H1 (cell line): ENCODE measurements around the gene TMEM128. TPM values are rescaled to one million over a fixed set of nuclear protein-coding genes. Genes with fewer than 3 reads are reported as not detected.
A peak's percentile ranks its signal among the peaks of the same experiment; 100 is the strongest.

Experiments
- ASH2L ChIP-seq: fragments of 200-600, 300-600 bp; sonication (generic); IDR thresholded peaks from one replicate; pipeline ENCODE4 v1.7.1; 2017; ENCODE audit warnings: low read length
- CBX8 ChIP-seq: fragments of 300-800, 300-1000 bp; sonication (generic); IDR thresholded peaks from 2 replicates; pipeline ENCODE4 v1.7.1; 2016; ENCODE audit warnings: low read depth, low read length, borderline replicate concordance
- CHD2 ChIP-seq: IDR thresholded peaks from 2 replicates; pipeline ENCODE4 v1.6.1; 2012; ENCODE audit warnings: low read length, improper control_type of control experiment
- CTBP2 ChIP-seq: IDR thresholded peaks from 2 replicates; pipeline ENCODE4 v1.7.0; 2011; ENCODE audit warnings: borderline replicate concordance, mild to moderate bottlenecking, moderate library complexity, mixed read lengths, low read length; ENCODE audit not compliant: insufficient read depth, insufficient read length
- EGR1 ChIP-seq: IDR thresholded peaks from 2 replicates; pipeline ENCODE4 v1.6.1; 2011; ENCODE audit warnings: low read depth, low read length, borderline replicate concordance
- EZH2 ChIP-seq: fragments of 200-600 bp; sonication (generic); IDR thresholded peaks from 2 replicates; pipeline ENCODE4 v1.7.1; 2012; ENCODE audit warnings: low read depth, mild to moderate bottlenecking, moderate library complexity, low read length, inconsistent platforms; ENCODE audit not compliant: severe bottlenecking
- HDAC2 ChIP-seq, 2 experiments: fragments of 300-600 bp in 1 of 2; sonication (generic) in 1 of 2; IDR thresholded peaks; 2 replicates each; pipeline ENCODE4 v1.6.1; 2011 to 2012; ENCODE audit warnings: low read depth in 2 of 2, low read length in 2 of 2, mild to moderate bottlenecking in 2 of 2, moderate library complexity in 2 of 2, borderline replicate concordance in 1 of 2, inconsistent platforms in 1 of 2
- JUND ChIP-seq: IDR thresholded peaks from 2 replicates; pipeline ENCODE4 v1.6.1; 2011; ENCODE audit warnings: mild to moderate bottlenecking, improper control_type of control experiment, low read length
- KDM1A ChIP-seq: fragments of 200-600, 300-600 bp; sonication (generic); IDR thresholded peaks from 2 replicates; pipeline ENCODE4 v1.7.1; 2016; ENCODE audit warnings: mild to moderate bottlenecking, low read length, borderline replicate concordance
- KDM5A ChIP-seq: fragments of 200-600 bp; IDR thresholded peaks from 2 replicates; pipeline ENCODE4 v1.7.1; 2012; ENCODE audit warnings: mild to moderate bottlenecking, low read length, inconsistent platforms, mixed read lengths
- RAD21 ChIP-seq, 2 experiments: IDR thresholded peaks in 1 of 2; conservative IDR thresholded peaks in 1 of 2; 2 replicates each; pipeline ENCODE4 v1.6.1; 2011; ENCODE audit warnings: low read depth in 2 of 2, low read length in 2 of 2, improper control_type of control experiment in 1 of 2, inconsistent platforms in 1 of 2, mild to moderate bottlenecking in 1 of 2, moderate library complexity in 1 of 2
- RNF2 ChIP-seq: fragments of 200-900, 300-1000 bp; sonication (generic); IDR thresholded peaks from 2 replicates; pipeline ENCODE4 v1.7.1; 2016; ENCODE audit warnings: borderline replicate concordance, low read depth, mild to moderate bottlenecking, antibody characterized with exemption, low read length; ENCODE audit not compliant: poor library complexity, severe bottlenecking; ENCODE audit errors: missing control alignments
- RXRA ChIP-seq: IDR thresholded peaks from 2 replicates; pipeline ENCODE4 v1.6.1; 2011; ENCODE audit warnings: low read depth, mild to moderate bottlenecking, low read length, moderate library complexity; ENCODE audit not compliant: insufficient read depth
- SAP30 ChIP-seq: fragments of 300-600 bp; sonication (generic); IDR thresholded peaks from 2 replicates; pipeline ENCODE4 v1.7.1; 2012; ENCODE audit warnings: low read length, moderate library complexity, mild to moderate bottlenecking, inconsistent platforms; ENCODE audit not compliant: insufficient read depth, insufficient replicate concordance
- SIX5 ChIP-seq: IDR thresholded peaks from 2 replicates; pipeline ENCODE4 v1.6.1; 2011; ENCODE audit warnings: mild to moderate bottlenecking, low read depth, low read length
- SP2 ChIP-seq: IDR thresholded peaks from 2 replicates; pipeline ENCODE4 v1.6.1; 2012; ENCODE audit warnings: mild to moderate bottlenecking, low read length, inconsistent platforms
- SUZ12 ChIP-seq: fragments of 200-600 bp; sonication (generic); IDR thresholded peaks from 2 replicates; pipeline ENCODE4 v1.6.1; 2012; ENCODE audit warnings: mild to moderate bottlenecking, inconsistent platforms, low read length, moderate library complexity, mixed read lengths
- TAF1 ChIP-seq: IDR thresholded peaks from 2 replicates; pipeline ENCODE4 v1.6.1; 2011; ENCODE audit warnings: mild to moderate bottlenecking, low read depth, low read length
- TCF12 ChIP-seq: IDR thresholded peaks from 2 replicates; pipeline ENCODE4 v1.6.1; 2011; ENCODE audit warnings: low read depth, mild to moderate bottlenecking, low read length
- TEAD4 ChIP-seq: IDR thresholded peaks from 2 replicates; pipeline ENCODE4 v1.6.1; 2012; ENCODE audit warnings: low read depth, low read length, inconsistent platforms, mixed read lengths
- ZNF274 ChIP-seq: IDR thresholded peaks from 2 replicates; pipeline ENCODE4 v1.7.0; 2012; ENCODE audit warnings: low read length, borderline replicate concordance; ENCODE audit errors: extremely low read depth
- polyA plus RNA-seq, 7 experiments: library from polyadenylated mRNA; depleted of rRNA in 3 of 7; stranded (reverse) in 5 of 7; unstranded in 2 of 7; fragments of >200 nt in 5 of 7; fragments of 200-250 nt in 2 of 7; gene quantifications; 1 replicate in 5 of 7; 2 replicates in 1 of 7; 4 replicates in 1 of 7; pipeline versions ENCODE4 v1.2.1 to v1.2.3, GENCODE V29; 2011 to 2013; ENCODE audit warnings: missing spikeins in 2 of 7, mixed read lengths in 2 of 7
- total RNA-seq: library from RNA; stranded (reverse); fragmentation: NEBNext Ultra II Directional; extraction: Animal tissue kit (Norgen Biotek cat#: 25700); gene quantifications from 2 replicates; pipeline ENCODE4 v1.2.1, GENCODE V29; 2021
- TF ChIP-seq, protein P1 (sequence below): IDR thresholded peaks from 2 replicates; pipeline ENCODE4 v1.6.1; 2012; ENCODE audit warnings: inconsistent platforms

Gene TMEM128
- total and polyA plus RNA-seq, 2 of the 8 experiments (the other 6 are each of a cell fraction or from before 2014, with no cell fraction given), result 17.7 to 33.6 TPM

DNA sequence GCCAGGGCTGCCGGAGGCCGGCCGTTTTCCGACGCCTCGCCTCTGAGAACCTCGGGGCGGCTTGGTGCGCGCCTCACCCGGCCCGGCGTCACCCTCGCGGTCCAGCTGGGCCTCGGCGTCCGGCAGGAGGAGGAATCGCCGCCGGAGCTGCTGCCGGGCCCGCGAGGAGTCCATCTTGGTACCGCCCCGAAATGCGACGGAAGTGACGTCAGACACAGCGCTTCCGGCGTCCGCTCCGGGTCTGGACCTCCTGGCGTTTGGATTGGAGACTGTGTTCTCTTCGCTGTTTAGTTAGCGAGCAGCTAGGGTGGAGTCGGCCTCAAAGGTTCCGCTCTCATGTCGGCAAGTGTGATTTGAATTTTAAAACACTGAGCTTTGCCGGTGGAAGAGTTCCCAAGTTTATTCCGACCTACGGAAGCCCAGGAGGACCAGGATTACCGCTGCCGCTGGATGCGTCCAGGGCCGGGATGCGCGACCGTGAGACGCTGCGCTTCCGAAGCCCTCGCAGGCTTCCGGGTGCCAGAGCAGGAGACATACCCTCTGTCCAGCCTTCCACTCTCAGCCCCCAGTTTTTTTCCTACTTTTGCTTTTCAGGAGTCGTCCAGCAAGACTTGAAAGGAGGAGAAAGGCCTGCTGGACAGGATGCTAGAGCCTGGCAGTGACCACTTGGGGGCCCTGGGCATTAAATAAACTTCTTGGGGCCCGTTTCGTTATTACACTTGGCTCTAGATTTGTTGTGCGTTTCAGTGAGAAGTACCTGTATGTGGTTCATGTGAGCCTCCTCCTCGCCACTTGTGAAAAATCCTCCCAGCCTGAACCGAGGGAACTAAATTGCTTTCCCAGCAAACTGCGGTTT, at the start of gene TMEM128 (continued):
- 0 out of 2 replicates have a peak, but pooled peaks have one; percentile 21 for TF ChIP-seq CHD2
- TF ChIP-seq RXRA, result no peak
- no peak for TF ChIP-seq SAP30
- no peak for TF ChIP-seq ZNF274
- no peak for TF ChIP-seq RAD21 (IDR thresholded peaks at IDR 0.05 in 1 of 2, conservative IDR thresholded peaks at IDR 0.05 in 1 of 2; ENCODE audit: low read depth in 2 of 2, low read length in 2 of 2)
- no peak for TF ChIP-seq EGR1
- TF ChIP-seq, protein P1, sequence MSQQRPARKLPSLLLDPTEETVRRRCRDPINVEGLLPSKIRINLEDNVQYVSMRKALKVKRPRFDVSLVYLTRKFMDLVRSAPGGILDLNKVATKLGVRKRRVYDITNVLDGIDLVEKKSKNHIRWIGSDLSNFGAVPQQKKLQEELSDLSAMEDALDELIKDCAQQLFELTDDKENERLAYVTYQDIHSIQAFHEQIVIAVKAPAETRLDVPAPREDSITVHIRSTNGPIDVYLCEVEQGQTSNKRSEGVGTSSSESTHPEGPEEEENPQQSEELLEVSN, result no peak
- TF ChIP-seq TAF1, result peak; percentile 96
- no peak for TF ChIP-seq HDAC2 (IDR thresholded peaks at IDR 0.05; ENCODE audit: borderline replicate concordance in 1 of 2, low read depth in 2 of 2, low read length in 2 of 2)
- no peak; the same call in 1 of the 2 replicates for TF ChIP-seq SIX5
- TF ChIP-seq TCF12, result no peak
- TF ChIP-seq SUZ12, result no peak
- TF ChIP-seq CTBP2, result no peak
- peak; percentile 84 for TF ChIP-seq JUND
- TF ChIP-seq SP2, result no peak
- no peak for TF ChIP-seq RNF2
- TF ChIP-seq KDM1A, result no peak
- TF ChIP-seq CBX8, result no peak
- TF ChIP-seq KDM5A, result peak; percentile 92
- TF ChIP-seq EZH2, result no peak
- peak; percentile 93 for TF ChIP-seq ASH2L
- TF ChIP-seq TEAD4, result no peak
